Stimulated activated CD8-positive, alpha-beta memory T cell treated with anti-CD3 and anti-CD28 coated beads, Interleukin-4, amount 100 ng/mL, for 24 hours (primary cell): ENCODE measurements around the gene PUS3.
"Not testable (repeated sequence)": the region's sequence is repeated elsewhere in the genome, so short reads cannot be mapped to it uniquely, and the experiment has no call there.

ENCODE experiments used
- DNase-seq: peaks from one replicate; pipeline ENCODE4 v3.0.0-alpha.2; 2020; ENCODE audit warnings: low read depth

The PUS3 gene

GRCh38 chr11:125921042-125921441 lies 18.0 kb upstream of the PUS3 start:
- no peak for DNase-seq

GRCh38 chr11:125918140-125918840 lies 15.3 kb upstream of the PUS3 start:
- DNase-seq = no peak

- DNase-seq = no peak
Observed at GRCh38 chr11:125916683-125917347, 13.8 kb upstream of the PUS3 start.

GRCh38 chr11:125914601-125915000 lies 11.6 kb upstream of the PUS3 start:
- DNase-seq = not testable (repeated sequence)

- DNase-seq = no peak
Observed at GRCh38 chr11:125910226-125910849, 7.3 kb upstream of the PUS3 start.

- DNase-seq = no peak
Observed at GRCh38 chr11:125904678-125905077, 1.7 kb upstream of the PUS3 start.

- peak; percentile 9 for DNase-seq
Observed at GRCh38 chr11:125903711-125904659, 979 bp upstream of the PUS3 start, which contains the start of gene DDX25. TSS of gene DDX25 (plus strand) at chr11:125904508. CDS start at chr11:125904518, 10 bp downstream.

GRCh38 chr11:125902277-125902926 lies 604 bp downstream of the PUS3 start:
- DNase-seq = no peak

- no peak for DNase-seq
Observed at GRCh38 chr11:125901872-125902271, 1.1 kb downstream of the PUS3 start.

- DNase-seq = no peak
Observed at GRCh38 chr11:125892994-125893393, 10.0 kb downstream of the PUS3 start.

- no peak for DNase-seq
Observed at GRCh38 chr11:125892071-125892470, 10.9 kb downstream of the PUS3 start.

- DNase-seq = no peak
Observed at GRCh38 chr11:125890447-125891100, 12.4 kb downstream of the PUS3 start.

GRCh38 chr11:125887373-125888324 lies 15.4 kb downstream of the PUS3 start, which contains the start of gene HYLS1:
TSS of gene HYLS1 (plus strand) at chr11:125887668. CDS start at chr11:125899369, 11,701 bp downstream.
- peak; percentile 95 for DNase-seq

GRCh38 chr11:125886997-125887372 lies 16.0 kb downstream of the PUS3 start:
- no peak for DNase-seq

- DNase-seq = no peak
Observed at GRCh38 chr11:125883375-125883774, 19.6 kb downstream of the PUS3 start.

- DNase-seq = no peak
Observed at GRCh38 chr11:125881291-125881690, 21.7 kb downstream of the PUS3 start.

GRCh38 chr11:125874556-125875124 lies 28.4 kb downstream of the PUS3 start:
- no peak for DNase-seq

GRCh38 chr11:125873881-125874555 lies 29.0 kb downstream of the PUS3 start:
- DNase-seq = no peak

GRCh38 chr11:125872138-125872491 lies 30.9 kb downstream of the PUS3 start:
- no peak for DNase-seq
